HEK293T (cell line): ENCODE results near the gene HS3ST6.

Experiments
- ELF4 ChIP-seq: fragments of 450-650 bp; IDR thresholded peaks from 2 replicates; pipeline ENCODE4 v1.6.1; 2017; ENCODE audit warnings: antibody characterized with exemption
- FOXA1 ChIP-seq: fragments of 450-650 bp; IDR thresholded peaks from 2 replicates; pipeline ENCODE4 v1.6.1; 2016; ENCODE audit warnings: mild to moderate bottlenecking
- HDGF ChIP-seq: fragments of 450-650 bp; IDR thresholded peaks from 2 replicates; pipeline ENCODE4 v1.6.1; 2017; ENCODE audit warnings: antibody characterized with exemption, borderline replicate concordance
- L3MBTL2 ChIP-seq: fragments of 450-650 bp; conservative IDR thresholded peaks from 2 replicates; pipeline ENCODE4 v1.6.1; 2016; ENCODE audit warnings: mild to moderate bottlenecking
- SP1 ChIP-seq: fragments of 450-650 bp; IDR thresholded peaks from 2 replicates; pipeline ENCODE4 v1.6.1; 2017

DNA sequence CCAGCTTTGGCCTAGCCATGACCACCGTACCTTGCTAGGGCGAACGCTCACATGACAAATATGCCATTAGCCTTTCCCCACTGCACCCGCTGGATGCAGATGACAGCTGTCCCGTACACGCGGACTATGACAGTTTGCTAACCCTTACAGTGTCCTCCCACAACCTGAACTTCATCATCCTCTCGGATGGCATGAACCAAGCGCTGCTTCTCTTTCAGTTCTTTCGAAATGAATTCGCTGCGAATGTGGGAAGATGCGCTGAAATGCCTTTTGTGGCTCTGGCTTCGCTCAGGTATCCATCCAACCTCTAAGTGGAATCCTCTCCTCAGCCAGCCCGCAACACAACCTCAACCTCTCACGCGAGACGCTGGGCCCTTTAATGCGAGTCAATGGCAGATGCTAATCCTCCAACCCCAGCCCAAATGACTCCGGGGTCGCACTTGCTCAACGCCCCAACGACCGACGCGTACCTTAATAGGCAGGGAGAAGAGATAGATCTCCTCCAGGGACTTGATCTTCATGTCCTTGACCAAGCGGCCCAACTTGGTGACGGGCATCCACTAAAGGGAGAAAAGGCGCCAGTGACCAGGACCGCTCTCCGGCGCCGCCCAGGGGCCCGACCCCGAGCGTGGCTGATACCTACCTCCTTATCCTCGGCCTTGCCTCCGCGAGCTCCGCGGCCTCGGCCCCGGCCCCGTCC, 45.7 kb upstream of the HS3ST6 start:
- TF ChIP-seq SP1: no peak
- TF ChIP-seq FOXA1: no peak
- no peak for TF ChIP-seq L3MBTL2
- no peak for TF ChIP-seq ELF4
- TF ChIP-seq HDGF: no peak
